ENCODE data around the gene CERKL.
A peak's percentile ranks its signal among the peaks of the same experiment; 100 is the strongest.

Gene CERKL

GRCh38 chr2:181686576-181687185 lies 29.8 kb upstream of the CERKL start:
- Histone ChIP-seq H3K4ac (ENCODE audit: low read length) (no peak overlapping the region), H2BK120ac (ENCODE audit: low read depth, low read length) (no peak overlapping the region), H3K27me3 (ENCODE audit: control insufficient read depth in 3 of 3, insufficient read depth in 3 of 3, low read depth in 1 of 3, low read length in 3 of 3) (peaks cover 9 to 91% (median 50%) of the 10 kb centered on the region in 3 experiments), H3K4me1 (ENCODE audit: control insufficient read depth in 2 of 2, insufficient read depth in 1 of 2, low read depth in 1 of 2, low read length in 2 of 2) (peaks cover 5 to 12% of the 10 kb centered on the region in 2 donors), H2AFZ (ENCODE audit: low read length) (no peak overlapping the region), H4K8ac (ENCODE audit: low read depth, low read length) (no peak overlapping the region), H3K18ac (ENCODE audit: low read length) (no peak overlapping the region), H4K91ac (ENCODE audit: low read depth, low read length, poor library complexity) (no peak overlapping the region), H2BK5ac (ENCODE audit: low read length) (no peak overlapping the region), H2BK12ac (ENCODE audit: low read length) (no peak overlapping the region), H2AK5ac (ENCODE audit: low read depth, low read length) (no peak overlapping the region), H3K9me3 (replicated peaks in 1 of 2; ENCODE audit: control insufficient read depth in 2 of 2, insufficient read depth in 1 of 2, low read depth in 1 of 2, low read length in 2 of 2) (peaks cover 0 to 4% of the 10 kb centered on the region in 2 donors), H3K79me1 (ENCODE audit: low read depth, low read length) (no peaks in the 10 kb centered on the region), H3K14ac (ENCODE audit: low read length) (no peak overlapping the region), H3K4me3 (ENCODE audit: low read length in 2 of 2) (no peak overlapping the region), H3K4me2 (ENCODE audit: insufficient read depth, low read length, poor library complexity, severe bottlenecking) (no peak overlapping the region), H3K36me3 (replicated peaks in 1 of 2; ENCODE audit: control insufficient read depth in 2 of 2, insufficient read depth in 2 of 2, low read length in 2 of 2) (no peaks in the 10 kb centered on the region), H3K27ac (replicated peaks; ENCODE audit: low read length) (no peak overlapping the region), H3K9ac (ENCODE audit: low read depth, low read length, poor library complexity) (no peak overlapping the region), H2BK15ac (ENCODE audit: low read length) (no peak overlapping the region), H3K23ac (ENCODE audit: low read depth, low read length, poor library complexity) (no peak overlapping the region)
- no CpG with 5 or more reads among the region's 6 CpGs for WGBS, 2 donors (ENCODE audit: extremely low coverage in 2 of 2, insufficient read length in 2 of 2, insufficient replicate concordance in 1 of 2)
- DNase-seq (ENCODE audit: low spot score): no peak

GRCh38 chr2:181685150-181685688 lies 28.3 kb upstream of the CERKL start:
- H3K79me1 ChIP-seq (ENCODE audit: low read depth, low read length): no peaks in the 10 kb centered on the region
- WGBS, 2 donors (ENCODE audit: extremely low coverage in 2 of 2, insufficient read length in 2 of 2, insufficient replicate concordance in 1 of 2): no CpG with 5 or more reads among the region's 21 CpGs
- H3K23ac ChIP-seq (ENCODE audit: low read depth, low read length, poor library complexity): no peak overlapping the region
- H3K36me3 ChIP-seq (replicated peaks in 1 of 2; ENCODE audit: control insufficient read depth in 2 of 2, insufficient read depth in 2 of 2, low read length in 2 of 2): no peaks in the 10 kb centered on the region
- peaks cover 0 to 6% of the 10 kb centered on the region in 2 donors for H3K9me3 ChIP-seq (replicated peaks in 1 of 2; ENCODE audit: control insufficient read depth in 2 of 2, insufficient read depth in 1 of 2, low read depth in 1 of 2, low read length in 2 of 2)
- no peak overlapping the region for H3K14ac ChIP-seq (ENCODE audit: low read length)
- H3K4me2 ChIP-seq (ENCODE audit: insufficient read depth, low read length, poor library complexity, severe bottlenecking): no peak overlapping the region
- H3K4me1 ChIP-seq (ENCODE audit: control insufficient read depth in 2 of 2, insufficient read depth in 1 of 2, low read depth in 1 of 2, low read length in 2 of 2): peaks cover 11 to 14% of the 10 kb centered on the region in 2 donors
- H2BK12ac ChIP-seq (ENCODE audit: low read length): no peak overlapping the region
- H3K4ac ChIP-seq (ENCODE audit: low read length): no peak overlapping the region
- H4K91ac ChIP-seq (ENCODE audit: low read depth, low read length, poor library complexity): no peak overlapping the region
- H3K27me3 ChIP-seq (ENCODE audit: control insufficient read depth in 3 of 3, insufficient read depth in 3 of 3, low read depth in 1 of 3, low read length in 3 of 3): peaks cover 16 to 92% (median 64%) of the 10 kb centered on the region in 3 experiments
- H2BK5ac ChIP-seq (ENCODE audit: low read length): no peak overlapping the region
- no peak overlapping the region for H2AFZ ChIP-seq (ENCODE audit: low read length)
- H2BK15ac ChIP-seq (ENCODE audit: low read length): no peak overlapping the region
- H3K9ac ChIP-seq (ENCODE audit: low read depth, low read length, poor library complexity): no peak overlapping the region
- H3K27ac ChIP-seq (replicated peaks; ENCODE audit: low read length): no peak overlapping the region
- no peak overlapping the region for H3K18ac ChIP-seq (ENCODE audit: low read length)
- H2BK120ac ChIP-seq (ENCODE audit: low read depth, low read length): no peak overlapping the region
- H2AK5ac ChIP-seq (ENCODE audit: low read depth, low read length): no peak overlapping the region
- H4K8ac ChIP-seq (ENCODE audit: low read depth, low read length): no peak overlapping the region
- no peak for DNase-seq (ENCODE audit: low spot score)
- no peak overlapping the region for H3K4me3 ChIP-seq (ENCODE audit: low read length in 2 of 2)

GRCh38 chr2:181684454-181685149 lies 27.7 kb upstream of the CERKL start:
- peak overlapping the region; percentile 74 for H3K4me2 ChIP-seq (ENCODE audit: insufficient read depth, low read length, poor library complexity, severe bottlenecking)
- H3K9ac ChIP-seq (ENCODE audit: low read depth, low read length, poor library complexity): no peak overlapping the region
- no peak overlapping the region for H4K8ac ChIP-seq (ENCODE audit: low read depth, low read length)
- no peak overlapping the region for H3K4ac ChIP-seq (ENCODE audit: low read length)
- H3K79me1 ChIP-seq (ENCODE audit: low read depth, low read length): no peaks in the 10 kb centered on the region
- peaks cover 13 to 15% of the 10 kb centered on the region in 2 donors for H3K4me1 ChIP-seq (ENCODE audit: control insufficient read depth in 2 of 2, insufficient read depth in 1 of 2, low read depth in 1 of 2, low read length in 2 of 2)
- no peak for DNase-seq (ENCODE audit: low spot score)
- H3K4me3 ChIP-seq (ENCODE audit: low read length in 2 of 2): no peak overlapping the region
- WGBS, 2 donors (ENCODE audit: extremely low coverage in 2 of 2, insufficient read length in 2 of 2, insufficient replicate concordance in 1 of 2): no CpG with 5 or more reads among the region's 26 CpGs
- H3K27me3 ChIP-seq (ENCODE audit: control insufficient read depth in 3 of 3, insufficient read depth in 3 of 3, low read depth in 1 of 3, low read length in 3 of 3): peaks cover 18 to 94% (median 69%) of the 10 kb centered on the region in 3 experiments
- no peaks in the 10 kb centered on the region for H3K36me3 ChIP-seq (replicated peaks in 1 of 2; ENCODE audit: control insufficient read depth in 2 of 2, insufficient read depth in 2 of 2, low read length in 2 of 2)
- H4K91ac ChIP-seq (ENCODE audit: low read depth, low read length, poor library complexity): no peak overlapping the region
- H2AFZ ChIP-seq (ENCODE audit: low read length): peak overlapping the region; percentile 87
- H2BK120ac ChIP-seq (ENCODE audit: low read depth, low read length): no peak overlapping the region
- H2AK5ac ChIP-seq (ENCODE audit: low read depth, low read length): no peak overlapping the region
- peaks cover 0 to 6% of the 10 kb centered on the region in 2 donors for H3K9me3 ChIP-seq (replicated peaks in 1 of 2; ENCODE audit: control insufficient read depth in 2 of 2, insufficient read depth in 1 of 2, low read depth in 1 of 2, low read length in 2 of 2)
- no peak overlapping the region for H3K27ac ChIP-seq (replicated peaks; ENCODE audit: low read length)
- no peak overlapping the region for H3K18ac ChIP-seq (ENCODE audit: low read length)
- H3K14ac ChIP-seq (ENCODE audit: low read length): no peak overlapping the region
- no peak overlapping the region for H3K23ac ChIP-seq (ENCODE audit: low read depth, low read length, poor library complexity)
- H2BK15ac ChIP-seq (ENCODE audit: low read length): no peak overlapping the region
- no peak overlapping the region for H2BK12ac ChIP-seq (ENCODE audit: low read length)
- no peak overlapping the region for H2BK5ac ChIP-seq (ENCODE audit: low read length)

Data from neuronal stem cell (in vitro differentiated cells).